ENCODE measurements around the gene ALDH1L2.

GRCh38 chr12:105020241-105020962 is 63.9 kb downstream of the ALDH1L2 start:
- no peak for TF ChIP-seq CTCF (IDR thresholded peaks at IDR 0.05)
- TF ChIP-seq POLR2A (IDR thresholded peaks at IDR 0.05), result no peak

Measured in adrenal gland (tissue), 5 donors.